GM12878 (cell line): ENCODE results near the gene PARP1. TPM values are rescaled to one million over a fixed set of nuclear protein-coding genes. Genes with fewer than 3 reads are reported as not detected.

Experiments
- ATAC-seq: fragments of 200-7000 bp; cut with Tn5 transposase; 3 replicates; pipeline ENCODE4 v1.9.1; 2020; ENCODE audit warnings: mild to moderate bottlenecking, moderate library complexity
- BruUV-seq: library from RNA; stranded (reverse); fragments of 400-500 nt; replicated peaks from 2 replicates; lab custom pipeline; 2021; lab: Mats Ljungman, UMichigan
- CTCF ChIA-PET: fragments of 300-600 bp; sonication (Branson Sonifier 250); formaldehyde crosslinking; extraction: SDS; loops from one replicate; lab custom pipeline; 2021; ENCODE audit warnings: inconsistent platforms; lab: Yijun Ruan, JAX
- POLR2A ChIA-PET: fragments of 350-600 bp; formaldehyde crosslinking; extraction: SDS; loops from one replicate; lab custom pipeline; 2021; ENCODE audit warnings: inconsistent platforms; lab: Charles Lee
- RAD21 ChIA-PET: fragments of 300-600 bp; sonication (Branson Sonifier 250); formaldehyde crosslinking; loops from one replicate; lab custom pipeline; 2023; ENCODE audit warnings: antibody characterized with exemption; ENCODE audit not compliant: unreplicated experiment; lab: Charles Lee
- SMC1A ChIA-PET: fragments of 300-600 bp; sonication (Branson Sonifier 250); formaldehyde crosslinking; loops from one replicate; lab custom pipeline; 2023; ENCODE audit not compliant: unreplicated experiment, uncharacterized antibody; lab: Charles Lee
- DNase-seq: peaks from one replicate; pipeline ENCODE4 v3.0.0-alpha.2; 2011; ENCODE audit warnings: low read depth, low spot score
- FAIRE-seq: peaks from 3 replicates; lab custom pipeline; 2011; peaks lifted over from hg19 to GRCh38; lab: Jason Lieb, UNC
- H2AFZ ChIP-seq: 2 replicates; pipeline ENCODE4 v1.6.0; 2011; ENCODE audit warnings: low read depth, low read length, control low read depth; ENCODE audit not compliant: control insufficient read depth
- H3K27ac ChIP-seq: 2 replicates; pipeline ENCODE4 v1.5.1; 2011; ENCODE audit warnings: control low read depth; ENCODE audit not compliant: control insufficient read depth, insufficient read depth
- H3K27me3 ChIP-seq, 2 experiments: replicated peaks in 1 of 2; 2 replicates each; pipeline versions ENCODE4 v1.6.0 to v1.6.1; 2011; ENCODE audit warnings: low read length in 1 of 2; ENCODE audit not compliant: control insufficient read depth in 2 of 2, insufficient read depth in 2 of 2
- H3K36me3 ChIP-seq, 2 experiments: 2 replicates each; pipeline ENCODE4 v1.5.1; 2011; ENCODE audit warnings: low read length in 1 of 2; ENCODE audit not compliant: control insufficient read depth in 2 of 2, insufficient read depth in 2 of 2
- H3K4me1 ChIP-seq: 2 replicates; pipeline ENCODE4 v1.6.1; 2011; ENCODE audit warnings: mild to moderate bottlenecking, low read length, moderate library complexity, mixed read lengths; ENCODE audit not compliant: control insufficient read depth, insufficient read depth
- H3K4me2 ChIP-seq: 2 replicates; pipeline ENCODE4 v1.6.0; 2011; ENCODE audit warnings: control low read depth; ENCODE audit not compliant: control insufficient read depth, insufficient read depth
- H3K4me3 ChIP-seq: fragments of 200-600 bp; sonication (generic); 2 replicates; pipeline ENCODE4 v1.5.1; 2016
- H3K79me2 ChIP-seq: 2 replicates; pipeline ENCODE4 v1.6.0; 2011; ENCODE audit warnings: low read length; ENCODE audit not compliant: control insufficient read depth, insufficient read depth
- H3K9ac ChIP-seq: 2 replicates; pipeline ENCODE4 v1.8.0; 2011; ENCODE audit warnings: low read length, control low read depth, mixed read lengths; ENCODE audit not compliant: control insufficient read depth, insufficient read depth
- H3K9me3 ChIP-seq: replicated peaks from 3 replicates; pipeline ENCODE4 v1.5.1; 2011; ENCODE audit warnings: mild to moderate bottlenecking, low read length; ENCODE audit not compliant: control insufficient read depth, insufficient read depth
- H4K20me1 ChIP-seq: 2 replicates; pipeline ENCODE4 v1.6.0; 2011; ENCODE audit not compliant: control insufficient read depth, insufficient read depth
- CTCF ChIP-seq, 3 experiments: IDR thresholded peaks in 2 of 3; conservative IDR thresholded peaks in 1 of 3; 2 replicates each; pipeline ENCODE4 v1.5.1; 2011; ENCODE audit warnings: low read depth in 3 of 3, low read length in 3 of 3, mild to moderate bottlenecking in 3 of 3, control low read depth in 2 of 3, moderate library complexity in 2 of 3, inconsistent platforms in 1 of 3, mixed read lengths in 1 of 3; ENCODE audit not compliant: control insufficient read depth in 2 of 3, insufficient read depth in 1 of 3; ENCODE audit errors: extremely low read depth in 1 of 3
- FOS ChIP-seq: IDR thresholded peaks from 3 replicates; pipeline ENCODE4 v1.6.1; 2011; ENCODE audit warnings: borderline replicate concordance; ENCODE audit not compliant: insufficient read length; ENCODE audit errors: extremely low read depth
- IRF3 ChIP-seq: fragments of 450-650 bp; IDR thresholded peaks from 2 replicates; pipeline ENCODE4 v1.6.1; 2014; ENCODE audit warnings: mild to moderate bottlenecking
- MLLT1 ChIP-seq: fragments of 450-650 bp; IDR thresholded peaks from 2 replicates; pipeline ENCODE4 v1.6.1; 2016; ENCODE audit warnings: mild to moderate bottlenecking
- MYC ChIP-seq: IDR thresholded peaks from 2 replicates; pipeline ENCODE4 v1.6.1; 2011; ENCODE audit warnings: mild to moderate bottlenecking, low read length, moderate library complexity, inconsistent platforms; ENCODE audit not compliant: insufficient read depth, insufficient replicate concordance, insufficient read length, severe bottlenecking
- SUZ12 ChIP-seq: fragments of 200-600 bp; sonication (generic); IDR thresholded peaks from one replicate; pipeline ENCODE4 v1.6.1; 2018; ENCODE audit warnings: antibody characterized with exemption, mild to moderate bottlenecking; ENCODE audit not compliant: unreplicated experiment
- TCF7 ChIP-seq: IDR thresholded peaks from 2 replicates; pipeline ENCODE4 v1.6.1; 2014; ENCODE audit warnings: antibody characterized with exemption, borderline replicate concordance
- ZBTB40 ChIP-seq: fragments of 450-650 bp; IDR thresholded peaks from 2 replicates; pipeline ENCODE4 v1.6.1; 2016; ENCODE audit warnings: mild to moderate bottlenecking, moderate library complexity, borderline replicate concordance
- ZNF384 ChIP-seq: IDR thresholded peaks from 2 replicates; pipeline ENCODE4 v1.6.1; 2012; ENCODE audit warnings: low read depth, mild to moderate bottlenecking, low read length, improper control_type of control experiment, borderline replicate concordance
- WGBS: methylation state at CpG from one replicate; pipeline ENCODE4 v1.1.6; 2016; ENCODE audit warnings: low lambda C conversion rate; ENCODE audit not compliant: insufficient replicate concordance, insufficient coverage; ENCODE audit errors: missing lambda C conversion rate; 5-methylcytosine and 5-hydroxymethylcytosine counted together
- in situ Hi-C: fragments of 300-500 bp; cut with MboI; formaldehyde crosslinking; loops from 9 replicates; pipeline ENCODE4 v1.14.3; 2018; ENCODE audit warnings: mixed read lengths
- intact Hi-C: fragments of 100-400 bp; cut with micrococcal nuclease; formaldehyde crosslinking; loops from one replicate; pipeline ENCODE4 v1.14.2; 2022; ENCODE audit not compliant: unreplicated experiment
- polyA plus RNA-seq, 11 experiments: library from polyadenylated mRNA; depleted of rRNA in 4 of 11; unstranded in 6 of 11; stranded (reverse) in 5 of 11; fragments of >200 nt; fragmentation: Nextera tagmentation in 4 of 11; fragmentation: Illumina TruSeq in 1 of 11; extraction: Ambion mirVana in 4 of 11; extraction: Trizol in 1 of 11; gene quantifications; 1 replicate in 1 of 11; 2 replicates in 10 of 11; pipeline versions ENCODE4 v1.2.1 to v1.2.3, GENCODE V29; 2011 to 2016; ENCODE audit warnings: inconsistent platforms in 2 of 11, missing spikeins in 2 of 11, low read depth in 1 of 11
- total RNA-seq, 4 experiments: library from RNA; depleted of rRNA in 3 of 4; stranded (reverse); fragments of >200 nt in 3 of 4; fragmentation: Illumina TruSeq in 1 of 4; extraction: Trizol in 1 of 4; gene quantifications; 2 replicates each; pipeline versions ENCODE4 v1.2.1 to v1.2.3, GENCODE V29; 2013 to 2021

Gene PARP1
- total and polyA plus RNA-seq, 10 of the 15 experiments (the other 5 are each of a cell fraction or from before 2014, with no cell fraction given): 113 to 287 (median 265) TPM

- no peak for TF ChIP-seq CTCF (IDR thresholded peaks at IDR 0.05 in 2 of 3, conservative IDR thresholded peaks at IDR 0.05 in 1 of 3; ENCODE audit: control insufficient read depth in 2 of 3, extremely low read depth in 1 of 3, insufficient read depth in 1 of 3, low read depth in 3 of 3, low read length in 3 of 3)
- TF ChIP-seq, all 136 proteins: peak for 0
Observed at GRCh38 chr1:226394462-226394861, 13.4 kb downstream of the PARP1 start (continued).

GRCh38 chr1:226390681-226391080 lies 17.2 kb downstream of the PARP1 start:
- Histone ChIP-seq H3K4me2 (no peak overlapping the region), H4K20me1 (0 out of 2 replicates have a peak, but pooled peaks cover 4% of the 10 kb centered on the region), H3K9ac (no peak overlapping the region), H3K9me3 (no peaks in the 10 kb centered on the region), H3K79me2 (peaks cover 12% of the 10 kb centered on the region), H3K27me3 (no peaks in the 10 kb centered on the region), H3K27ac (no peak overlapping the region), H3K36me3 (peaks cover 38 to 48% of the 10 kb centered on the region in 2 experiments), H3K4me1 (no peaks in the 10 kb centered on the region), H2AFZ (no peak overlapping the region), H3K4me3 (no peak overlapping the region)
- FAIRE-seq (no peak), ATAC-seq (no peak), DNase-seq (no peak)
- ChIA-PET SMC1A (no interaction called here), CTCF (interaction anchor here (0.9 kb wide), 1 partner anchor 265 kb away, joined by 3 read pairs; no protein-coding TSS in a partner anchor), RAD21 (no interaction called here), POLR2A (no interaction called here)
- WGBS: 97% methylated on average over 3 of the region's 3 CpGs
- BruUV-seq: no TSS peak
- intact Hi-C loops: no loop called here
- in situ Hi-C loops: no loop called here
- TF ChIP-seq FOS (no peak), IRF3 (no peak), SUZ12 (no peak), MLLT1 (no peak), ZNF384 (no peak), ZBTB40 (no peak), TCF7 (no peak), MYC (no peak)
